ENCODE data around the gene SUCO. TPM values are rescaled to one million over a fixed set of nuclear protein-coding genes. Genes with fewer than 3 reads are reported as not detected.
A peak's percentile ranks its signal among the peaks of the same experiment; 100 is the strongest.

Gene SUCO
- total and polyA plus RNA-seq, 3 donors from 2014 or later: 47.8 to 139 (median 126) TPM

- intact Hi-C loops (cut with DNase I; ENCODE audit: low total_unique reads): no loop called here
- DNase-seq: peak; percentile 43
- H3K27me3 ChIP-seq: no peaks in the 10 kb centered on the region
- WGBS, 2 donors: 47 to 50% methylated on average over 3 of the region's 3 CpGs
- no peaks in the 10 kb centered on the region for H3K9me3 ChIP-seq
- no peak for TF ChIP-seq POLR2A (IDR thresholded peaks at IDR 0.05)
- TF ChIP-seq, protein P1, sequence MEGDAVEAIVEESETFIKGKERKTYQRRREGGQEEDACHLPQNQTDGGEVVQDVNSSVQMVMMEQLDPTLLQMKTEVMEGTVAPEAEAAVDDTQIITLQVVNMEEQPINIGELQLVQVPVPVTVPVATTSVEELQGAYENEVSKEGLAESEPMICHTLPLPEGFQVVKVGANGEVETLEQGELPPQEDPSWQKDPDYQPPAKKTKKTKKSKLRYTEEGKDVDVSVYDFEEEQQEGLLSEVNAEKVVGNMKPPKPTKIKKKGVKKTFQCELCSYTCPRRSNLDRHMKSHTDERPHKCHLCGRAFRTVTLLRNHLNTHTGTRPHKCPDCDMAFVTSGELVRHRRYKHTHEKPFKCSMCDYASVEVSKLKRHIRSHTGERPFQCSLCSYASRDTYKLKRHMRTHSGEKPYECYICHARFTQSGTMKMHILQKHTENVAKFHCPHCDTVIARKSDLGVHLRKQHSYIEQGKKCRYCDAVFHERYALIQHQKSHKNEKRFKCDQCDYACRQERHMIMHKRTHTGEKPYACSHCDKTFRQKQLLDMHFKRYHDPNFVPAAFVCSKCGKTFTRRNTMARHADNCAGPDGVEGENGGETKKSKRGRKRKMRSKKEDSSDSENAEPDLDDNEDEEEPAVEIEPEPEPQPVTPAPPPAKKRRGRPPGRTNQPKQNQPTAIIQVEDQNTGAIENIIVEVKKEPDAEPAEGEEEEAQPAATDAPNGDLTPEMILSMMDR (IDR thresholded peaks at IDR 0.05): no peak
- H3K4me1 ChIP-seq: peaks cover 8% of the 10 kb centered on the region
- no peak overlapping the region for H3K4me3 ChIP-seq
- H3K27ac ChIP-seq: peak overlapping the region; percentile 50 to 56
- no peaks in the 10 kb centered on the region for H3K36me3 ChIP-seq (ENCODE audit: low read depth, missing control alignments)
Measured at GRCh38 chr1:172486805-172487454, 46.0 kb upstream of the SUCO start.

GRCh38 chr1:172487550-172487949 is 45.4 kb upstream of the SUCO start:
- DNase-seq: no peak
- WGBS, 2 donors: 87 to 98% methylated on average over 4 of the region's 4 CpGs
- intact Hi-C loops (cut with DNase I; ENCODE audit: low total_unique reads): no loop called here
- TF ChIP-seq POLR2A (IDR thresholded peaks at IDR 0.05): no peak
- TF ChIP-seq, protein P1 (IDR thresholded peaks at IDR 0.05): no peak
- Histone ChIP-seq H3K4me1 (peaks cover 8% of the 10 kb centered on the region), H3K9me3 (no peaks in the 10 kb centered on the region), H3K4me3 (no peak overlapping the region), H3K27me3 (no peaks in the 10 kb centered on the region), H3K36me3 (ENCODE audit: low read depth, missing control alignments) (no peaks in the 10 kb centered on the region), H3K27ac (peak overlapping the region in 1 of 2 donors; percentile 50)

DNA sequence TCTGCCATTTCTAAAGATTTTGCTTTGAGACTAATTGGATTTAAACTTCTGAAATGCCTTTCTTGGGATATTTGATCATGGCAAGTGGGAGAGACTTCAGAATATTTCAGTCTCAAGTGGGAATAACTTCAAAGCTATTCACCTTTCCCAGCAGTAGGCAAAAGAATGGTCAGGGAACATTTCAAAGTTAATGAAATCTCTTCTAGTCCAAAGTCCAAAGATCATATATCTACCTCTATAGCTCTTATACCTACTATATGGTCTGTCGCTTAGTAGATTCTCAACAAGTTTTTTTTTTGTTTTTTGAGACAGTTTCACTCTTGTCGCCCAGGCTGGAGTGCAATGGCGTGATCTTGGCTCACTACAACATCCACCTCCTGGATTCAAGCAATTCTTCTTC is 44.6 kb upstream of the SUCO start:
- no peaks in the 10 kb centered on the region for H3K36me3 ChIP-seq (ENCODE audit: low read depth, missing control alignments)
- H3K27ac ChIP-seq: no peak overlapping the region
- H3K4me1 ChIP-seq: peaks cover 8% of the 10 kb centered on the region
- no peak for DNase-seq
- H3K27me3 ChIP-seq: no peaks in the 10 kb centered on the region
- TF ChIP-seq POLR2A (IDR thresholded peaks at IDR 0.05): no peak
- TF ChIP-seq, protein P1 (IDR thresholded peaks at IDR 0.05): no peak
- WGBS, 2 donors: 91 to 92% methylated on average over 3 of the region's 3 CpGs
- intact Hi-C loops (cut with DNase I; ENCODE audit: low total_unique reads): no loop called here
- no peaks in the 10 kb centered on the region for H3K9me3 ChIP-seq
- H3K4me3 ChIP-seq: no peak overlapping the region

DNA sequence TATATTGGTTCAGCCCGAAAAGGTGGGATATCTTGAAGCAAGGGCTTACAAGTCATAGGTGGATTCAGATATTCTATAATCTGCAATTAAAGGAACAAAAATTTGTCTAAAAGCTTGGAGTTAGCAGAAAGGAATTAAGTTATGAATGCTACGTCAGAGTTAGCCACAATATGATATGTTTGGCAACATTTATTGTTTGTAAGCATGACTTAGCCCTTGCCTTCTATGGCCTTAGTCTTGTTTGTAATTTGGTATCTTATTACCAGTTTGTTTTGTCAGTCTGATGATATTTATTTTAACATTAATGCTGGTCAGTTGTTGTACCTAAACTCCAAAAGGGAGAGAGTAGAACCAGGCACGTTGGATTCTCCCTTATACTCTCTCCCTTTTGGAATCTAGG is 43.1 kb upstream of the SUCO start:
- WGBS, 2 donors: 81 to 83% methylated on average over 3 of the region's 3 CpGs
- DNase-seq: no peak
- Histone ChIP-seq H3K4me3 (no peak overlapping the region), H3K27ac (no peak overlapping the region), H3K4me1 (peaks cover 8% of the 10 kb centered on the region), H3K9me3 (no peaks in the 10 kb centered on the region), H3K27me3 (no peaks in the 10 kb centered on the region), H3K36me3 (ENCODE audit: low read depth, missing control alignments) (no peaks in the 10 kb centered on the region)
- TF ChIP-seq, protein P1 (IDR thresholded peaks at IDR 0.05): no peak
- TF ChIP-seq POLR2A (IDR thresholded peaks at IDR 0.05): no peak
- intact Hi-C loops (cut with DNase I; ENCODE audit: low total_unique reads): no loop called here

DNA sequence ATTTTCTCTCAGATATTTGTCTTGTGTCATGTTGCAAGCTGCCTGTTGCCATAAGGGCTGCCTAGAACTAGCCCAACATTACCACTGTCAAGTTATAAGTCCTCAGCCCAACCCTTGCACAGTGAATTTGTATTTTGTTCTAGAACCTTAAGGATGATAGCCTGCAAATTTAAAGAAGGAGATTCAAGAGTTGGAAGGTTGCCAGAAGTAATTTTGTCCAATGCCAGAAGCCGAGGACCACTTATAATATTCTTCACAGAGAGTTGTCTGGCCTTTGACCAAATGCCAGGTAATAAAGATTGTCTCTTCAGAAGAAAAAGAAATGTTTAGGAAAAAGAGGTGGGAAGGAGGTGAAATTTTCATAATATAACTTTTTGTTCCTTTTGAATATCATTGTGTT is 40.5 kb upstream of the SUCO start:
- no peak overlapping the region for H3K27ac ChIP-seq
- intact Hi-C loops (cut with DNase I; ENCODE audit: low total_unique reads): no loop called here
- 67 to 88% methylated on average over 1 of the region's 1 CpG for WGBS, 2 donors
- no peaks in the 10 kb centered on the region for H3K9me3 ChIP-seq
- H3K36me3 ChIP-seq (ENCODE audit: low read depth, missing control alignments): no peaks in the 10 kb centered on the region
- no peaks in the 10 kb centered on the region for H3K27me3 ChIP-seq
- TF ChIP-seq POLR2A (IDR thresholded peaks at IDR 0.05): no peak
- TF ChIP-seq, protein P1 (IDR thresholded peaks at IDR 0.05): no peak
- peaks cover 12% of the 10 kb centered on the region for H3K4me1 ChIP-seq
- no peak for DNase-seq
- H3K4me3 ChIP-seq: no peak overlapping the region
